GM12873 (cell line): ENCODE results near the gene NOVA1.

ENCODE experiments used
- CTCF ChIP-seq: IDR thresholded peaks from 2 replicates; pipeline ENCODE4 v1.5.1; 2012; ENCODE audit warnings: low read depth, mild to moderate bottlenecking, moderate library complexity, low read length, control low read depth; ENCODE audit not compliant: insufficient read depth; ENCODE audit errors: missing control alignments

The NOVA1 gene

GRCh38 chr14:26606729-26607312 lies 9.0 kb upstream of the NOVA1 start:
- no peak for TF ChIP-seq CTCF

GRCh38 chr14:26605602-26606001 lies 7.8 kb upstream of the NOVA1 start:
- no peak for TF ChIP-seq CTCF

- TF ChIP-seq CTCF, result no peak
Measured at GRCh38 chr14:26602902-26603301, 5.1 kb upstream of the NOVA1 start.

- no peak for TF ChIP-seq CTCF
Measured at GRCh38 chr14:26601856-26602255, 4.0 kb upstream of the NOVA1 start.

GRCh38 chr14:26599291-26599690 lies 1.5 kb upstream of the NOVA1 start:
- TF ChIP-seq CTCF, result no peak

- no peak for TF ChIP-seq CTCF
Measured at GRCh38 chr14:26598672-26599131, 869 bp upstream of the NOVA1 start.

- TF ChIP-seq CTCF, result no peak
Measured at GRCh38 chr14:26598081-26598671, 343 bp upstream of the NOVA1 start.
